SU-DHL-6 (cell line): ENCODE results near the gene RANGRF.

Source experiments
- H2AFZ ChIP-seq: fragments of 200-600 bp; sonication (generic); 2 replicates; pipeline ENCODE4 v1.6.1; 2014; ENCODE audit warnings: low read depth, mild to moderate bottlenecking, moderate library complexity, mixed read lengths, antibody characterized with exemption, low read length; ENCODE audit not compliant: severe bottlenecking
- H3F3A ChIP-seq: fragments of 200-600 bp; shearing (Covaris generic); 2 replicates; pipeline ENCODE4 v1.6.0; 2016; ENCODE audit warnings: antibody characterized with exemption, mild to moderate bottlenecking; ENCODE audit not compliant: insufficient read depth
- H3K27ac ChIP-seq: fragments of 200-600 bp; sonication (generic); 2 replicates; pipeline ENCODE4 v1.5.1; 2016; ENCODE audit warnings: low read depth, mild to moderate bottlenecking, low read length, moderate library complexity, mixed read lengths
- H3K27me3 ChIP-seq: fragments of 200-600 bp; sonication (generic), shearing (Covaris generic); 2 replicates; pipeline ENCODE4 v1.6.0; 2014; ENCODE audit warnings: mild to moderate bottlenecking, low read length
- H3K36me3 ChIP-seq: fragments of 200-600 bp; sonication (generic); 2 replicates; pipeline ENCODE4 v1.6.1; 2014; ENCODE audit warnings: mild to moderate bottlenecking, low read length, mixed read lengths
- H3K4me2 ChIP-seq: fragments of 300-600, 200-600 bp; shearing (Covaris generic), sonication (generic); 2 replicates; pipeline ENCODE4 v1.6.0; 2014; ENCODE audit warnings: low read length, low read depth, mild to moderate bottlenecking; ENCODE audit not compliant: poor library complexity, severe bottlenecking
- H3K4me3 ChIP-seq: fragments of 200-600 bp; sonication (generic); 2 replicates; pipeline ENCODE4 v1.5.1; 2014; ENCODE audit warnings: antibody characterized with exemption, low read length, mild to moderate bottlenecking, mixed read lengths; ENCODE audit not compliant: insufficient read depth, poor library complexity, severe bottlenecking
- H3K79me2 ChIP-seq: fragments of 200-600 bp; sonication (generic); 2 replicates; pipeline ENCODE4 v1.6.1; 2014; ENCODE audit warnings: mild to moderate bottlenecking, low read length, moderate library complexity; ENCODE audit not compliant: insufficient read depth
- H3K9ac ChIP-seq: fragments of 200-600 bp; sonication (generic); 2 replicates; pipeline ENCODE4 v1.7.0; 2014; ENCODE audit warnings: mild to moderate bottlenecking, low read length
- H3K9me2 ChIP-seq: fragments of 200-600 bp; sonication (generic); replicated peaks from 2 replicates; pipeline ENCODE4 v1.6.1; 2014; ENCODE audit warnings: low read length; ENCODE audit not compliant: insufficient read depth
- H3K9me3 ChIP-seq: fragments of 200-600 bp; sonication (generic); 2 replicates; pipeline ENCODE4 v1.6.1; 2014; ENCODE audit warnings: low read length, mixed read lengths; ENCODE audit not compliant: insufficient read depth
- H4K20me1 ChIP-seq: fragments of 200-600 bp; sonication (generic); 2 replicates; pipeline ENCODE4 v1.6.1; 2014; ENCODE audit warnings: low read depth, mild to moderate bottlenecking, antibody characterized with exemption, low read length, moderate library complexity, mixed read lengths
- EZH2phosphoT487 ChIP-seq: fragments of 200-600 bp; sonication (generic), shearing (Covaris generic); conservative IDR thresholded peaks from 2 replicates; pipeline ENCODE4 v1.6.1; 2018; ENCODE audit warnings: mild to moderate bottlenecking, antibody characterized with exemption, low read length, moderate library complexity, mixed read lengths
- TF ChIP-seq, protein P1 (sequence below): fragments of 200-600 bp; sonication (generic); IDR thresholded peaks from one replicate; pipeline ENCODE4 v1.5.1; 2017; ENCODE audit warnings: antibody characterized with exemption, mild to moderate bottlenecking, low read length, moderate library complexity; ENCODE audit not compliant: insufficient read depth, poor library complexity, severe bottlenecking

RANGRF gene

DNA sequence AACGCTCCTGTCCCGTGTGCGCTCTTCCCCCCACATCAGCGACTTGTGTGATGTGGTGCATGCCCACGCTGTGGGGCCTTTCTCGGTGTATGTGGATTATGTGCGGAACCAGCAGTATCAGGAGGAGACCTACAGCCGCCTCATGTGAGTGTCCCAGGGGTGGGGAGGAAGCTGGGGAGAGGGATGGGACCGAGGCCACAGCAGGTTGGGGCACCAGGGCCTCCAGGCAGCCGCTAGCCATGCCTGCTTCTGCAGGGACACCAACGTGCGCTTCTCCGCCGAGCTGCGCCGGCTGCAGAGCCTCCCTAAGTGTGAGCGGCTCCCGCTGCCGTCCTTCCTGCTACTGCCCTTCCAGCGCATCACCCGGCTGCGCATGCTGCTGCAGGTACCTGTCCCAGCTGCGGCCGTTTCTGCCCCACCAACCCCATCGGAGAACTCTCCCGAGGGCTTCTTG is 27.3 kb downstream of the RANGRF start:
- H3K36me3 ChIP-seq, result no peaks in the 10 kb centered on the region
- H3F3A ChIP-seq, result no peaks in the 10 kb centered on the region
- H2AFZ ChIP-seq, result no peak overlapping the region
- no peak overlapping the region for H3K4me2 ChIP-seq
- H3K9me2 ChIP-seq, result no peaks in the 10 kb centered on the region
- no peaks in the 10 kb centered on the region for H3K27me3 ChIP-seq
- no peaks in the 10 kb centered on the region for H4K20me1 ChIP-seq
- H3K27ac ChIP-seq, result no peak overlapping the region
- no peak overlapping the region for H3K9ac ChIP-seq
- no peaks in the 10 kb centered on the region for H3K79me2 ChIP-seq
- no peak for TF ChIP-seq EZH2phosphoT487
- TF ChIP-seq, protein P1, sequence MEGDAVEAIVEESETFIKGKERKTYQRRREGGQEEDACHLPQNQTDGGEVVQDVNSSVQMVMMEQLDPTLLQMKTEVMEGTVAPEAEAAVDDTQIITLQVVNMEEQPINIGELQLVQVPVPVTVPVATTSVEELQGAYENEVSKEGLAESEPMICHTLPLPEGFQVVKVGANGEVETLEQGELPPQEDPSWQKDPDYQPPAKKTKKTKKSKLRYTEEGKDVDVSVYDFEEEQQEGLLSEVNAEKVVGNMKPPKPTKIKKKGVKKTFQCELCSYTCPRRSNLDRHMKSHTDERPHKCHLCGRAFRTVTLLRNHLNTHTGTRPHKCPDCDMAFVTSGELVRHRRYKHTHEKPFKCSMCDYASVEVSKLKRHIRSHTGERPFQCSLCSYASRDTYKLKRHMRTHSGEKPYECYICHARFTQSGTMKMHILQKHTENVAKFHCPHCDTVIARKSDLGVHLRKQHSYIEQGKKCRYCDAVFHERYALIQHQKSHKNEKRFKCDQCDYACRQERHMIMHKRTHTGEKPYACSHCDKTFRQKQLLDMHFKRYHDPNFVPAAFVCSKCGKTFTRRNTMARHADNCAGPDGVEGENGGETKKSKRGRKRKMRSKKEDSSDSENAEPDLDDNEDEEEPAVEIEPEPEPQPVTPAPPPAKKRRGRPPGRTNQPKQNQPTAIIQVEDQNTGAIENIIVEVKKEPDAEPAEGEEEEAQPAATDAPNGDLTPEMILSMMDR, result no peak
- H3K9me3 ChIP-seq, result no peaks in the 10 kb centered on the region
- no peak overlapping the region for H3K4me3 ChIP-seq

DNA sequence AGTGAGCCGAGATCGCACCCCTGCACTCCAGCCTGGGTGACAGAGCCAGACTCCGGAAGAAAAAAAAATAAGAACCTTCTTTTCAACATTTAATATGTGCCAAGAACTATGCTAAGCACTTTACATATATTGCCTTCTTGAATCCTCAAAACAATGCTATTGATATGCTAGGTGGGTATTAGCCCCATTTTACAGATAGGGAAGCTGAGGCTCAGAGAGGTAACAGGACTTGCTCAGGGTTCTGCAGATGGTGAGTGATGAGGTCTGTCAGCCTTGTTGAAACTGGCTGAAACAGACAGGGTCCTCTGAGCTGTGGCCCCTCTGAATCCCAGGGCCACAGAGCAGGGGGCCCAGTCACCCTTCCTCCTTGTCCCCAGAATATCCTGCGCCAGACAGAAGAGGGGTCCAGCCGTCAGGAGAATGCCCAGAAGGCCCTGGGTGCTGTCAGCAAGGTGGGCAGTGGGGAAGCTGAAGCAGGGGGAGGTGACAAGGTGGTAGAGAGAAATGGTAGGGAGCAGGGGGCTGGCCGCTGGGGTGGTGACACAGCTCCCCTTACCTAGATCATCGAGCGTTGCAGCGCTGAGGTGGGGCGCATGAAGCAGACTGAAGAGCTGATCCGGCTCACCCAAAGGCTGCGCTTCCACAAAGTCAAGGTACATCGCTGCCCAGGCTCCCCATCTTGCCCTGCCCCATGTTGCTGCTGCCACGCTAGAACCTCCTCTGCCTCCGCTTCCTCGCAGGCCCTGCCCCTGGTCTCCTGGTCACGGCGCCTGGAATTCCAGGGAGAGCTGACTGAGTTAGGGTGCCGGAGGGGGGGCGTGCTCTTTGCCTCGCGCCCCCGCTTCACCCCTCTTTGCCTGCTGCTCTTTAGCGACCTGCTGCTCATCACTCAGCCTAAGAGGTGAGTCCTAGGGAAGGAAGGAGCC is 29.8 kb downstream of the RANGRF start:
- Histone ChIP-seq H3K4me2 (no peak overlapping the region), H3K9me3 (no peaks in the 10 kb centered on the region), H2AFZ (no peak overlapping the region), H3F3A (no peaks in the 10 kb centered on the region), H3K9ac (no peak overlapping the region), H3K9me2 (no peaks in the 10 kb centered on the region), H4K20me1 (no peaks in the 10 kb centered on the region), H3K79me2 (no peaks in the 10 kb centered on the region), H3K27ac (no peak overlapping the region), H3K36me3 (no peaks in the 10 kb centered on the region), H3K4me3 (no peak overlapping the region), H3K27me3 (no peaks in the 10 kb centered on the region)
- no peak for TF ChIP-seq EZH2phosphoT487
- TF ChIP-seq, protein P1, result no peak

DNA sequence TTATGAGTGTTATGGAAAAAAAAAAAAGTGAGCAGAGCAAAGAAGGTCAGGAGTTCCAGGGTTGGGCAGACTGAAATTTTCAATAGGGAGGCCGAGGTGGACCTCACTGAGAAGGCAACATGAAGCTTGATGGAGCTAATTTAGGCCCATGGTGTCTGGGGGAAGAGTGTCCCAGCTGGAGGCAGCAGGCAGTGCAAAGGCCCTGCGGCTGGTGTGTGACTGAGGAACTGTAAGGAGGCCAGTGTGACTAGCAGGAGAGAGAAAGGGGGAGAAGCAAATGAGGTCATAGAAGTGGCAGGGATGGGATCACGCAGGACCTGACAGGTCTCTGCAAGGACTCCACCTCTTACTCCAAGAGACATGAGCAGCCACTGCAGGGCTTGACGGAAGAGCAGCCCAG is 31.8 kb downstream of the RANGRF start:
- Histone ChIP-seq H3K27ac (no peak overlapping the region), H3F3A (no peaks in the 10 kb centered on the region), H3K36me3 (no peaks in the 10 kb centered on the region), H3K9me2 (no peaks in the 10 kb centered on the region), H2AFZ (no peak overlapping the region), H3K4me3 (no peak overlapping the region), H3K9me3 (no peaks in the 10 kb centered on the region), H3K4me2 (no peak overlapping the region), H3K9ac (no peak overlapping the region), H3K79me2 (no peaks in the 10 kb centered on the region), H3K27me3 (no peaks in the 10 kb centered on the region), H4K20me1 (no peaks in the 10 kb centered on the region)
- TF ChIP-seq, protein P1, result no peak
- TF ChIP-seq EZH2phosphoT487, result no peak
